PC-3 (cell line): ENCODE measurements around the gene MROH2B. TPM values are rescaled to one million over a fixed set of nuclear protein-coding genes. Genes with fewer than 3 reads are reported as not detected.
A peak's percentile ranks its signal among the peaks of the same experiment; 100 is the strongest.

Source experiments
- ATAC-seq: fragments of 200-7000 bp; cut with Tn5 transposase; 2 replicates; pipeline ENCODE4 v1.9.1; 2020; ENCODE audit warnings: mild to moderate bottlenecking, moderate library complexity
- Bru-seq: library from RNA; stranded (reverse); fragments of 400-500 nt; gene quantifications from one replicate; lab custom pipeline; 2021; lab: Mats Ljungman, UMichigan
- BruChase-seq, 2 experiments: library from RNA; stranded (reverse); fragments of 400-500 nt; gene quantifications; one replicate each; lab custom pipeline; 2021; lab: Mats Ljungman, UMichigan
- BruUV-seq: library from RNA; stranded (reverse); fragments of 400-500 nt; replicated peaks from 2 replicates; lab custom pipeline; 2021; lab: Mats Ljungman, UMichigan
- CTCF ChIA-PET: fragments of 300-600 bp; sonication (Branson Sonifier 250); formaldehyde crosslinking; loops from one replicate; lab custom pipeline; 2022; ENCODE audit warnings: antibody characterized with exemption; lab: Charles Lee
- POLR2A ChIA-PET: fragments of 300-600 bp; sonication (Branson Sonifier 250); formaldehyde crosslinking; loops from one replicate; lab custom pipeline; 2022; ENCODE audit warnings: antibody characterized with exemption; ENCODE audit not compliant: unreplicated experiment; lab: Charles Lee
- DNase-seq: peaks from one replicate; pipeline ENCODE4 v3.0.0-alpha.2; 2015
- H2AFZ ChIP-seq: fragments of 300-600 bp; sonication (generic); 2 replicates; pipeline ENCODE4 v1.6.0; 2016; ENCODE audit warnings: antibody characterized with exemption, low read length
- H3F3A ChIP-seq: fragments of 300-600 bp; sonication (generic); one replicate; pipeline ENCODE4 v1.6.0; 2017; ENCODE audit warnings: antibody characterized with exemption, low read length, control low read depth, mild to moderate bottlenecking; ENCODE audit not compliant: unreplicated experiment
- H3K27ac ChIP-seq: fragments of 300-600 bp; sonication (generic); 2 replicates; pipeline ENCODE4 v1.5.1; 2016; ENCODE audit warnings: mild to moderate bottlenecking, low read length
- H3K27me3 ChIP-seq: fragments of 300-600 bp; sonication (generic); 2 replicates; pipeline ENCODE4 v1.6.1; 2016; ENCODE audit warnings: low read length, mixed read lengths
- H3K36me3 ChIP-seq: fragments of 300-600 bp; sonication (generic); 2 replicates; pipeline ENCODE4 v1.6.1; 2016; ENCODE audit warnings: low read depth, mixed run types, low read length, mixed read lengths
- H3K4me1 ChIP-seq: fragments of 300-600 bp; sonication (generic); 2 replicates; pipeline ENCODE4 v1.5.1; 2016; ENCODE audit warnings: low read length; ENCODE audit not compliant: insufficient read depth
- H3K4me2 ChIP-seq: fragments of 300-600 bp; sonication (generic); 2 replicates; pipeline ENCODE4 v1.6.0; 2016; ENCODE audit warnings: low read length
- H3K4me3 ChIP-seq: fragments of 300-600 bp; sonication (generic); 2 replicates; pipeline ENCODE4 v1.5.1; 2016; ENCODE audit warnings: mild to moderate bottlenecking, low read length, mixed read lengths
- H3K79me2 ChIP-seq: fragments of 300-600 bp; sonication (generic); 2 replicates; pipeline ENCODE4 v1.6.1; 2017; ENCODE audit warnings: low read length, mixed read lengths
- H3K9ac ChIP-seq: fragments of 300-600 bp; sonication (generic); 2 replicates; pipeline ENCODE4 v1.6.0; 2016; ENCODE audit warnings: mild to moderate bottlenecking, low read length
- H3K9me2 ChIP-seq: fragments of 300-600 bp; sonication (generic); replicated peaks from 2 replicates; pipeline ENCODE4 v1.6.1; 2016; ENCODE audit warnings: mixed run types, low read length, mixed read lengths
- H3K9me3 ChIP-seq: fragments of 300-600 bp; sonication (generic); 2 replicates; pipeline ENCODE4 v1.6.1; 2016; ENCODE audit warnings: low read length, mixed read lengths
- H4K20me1 ChIP-seq: fragments of 300-600 bp; sonication (generic); 2 replicates; pipeline ENCODE4 v1.6.1; 2016; ENCODE audit warnings: low read length, mixed read lengths
- CTCF ChIP-seq: fragments of 300-600 bp; sonication (generic); conservative IDR thresholded peaks from 2 replicates; pipeline ENCODE4 v1.5.1; 2017; ENCODE audit warnings: antibody characterized with exemption, low read depth, mild to moderate bottlenecking, low read length
- EZH2 ChIP-seq: fragments of 300-600 bp; sonication (generic); IDR thresholded peaks from one replicate; pipeline ENCODE4 v1.6.1; 2017; ENCODE audit warnings: antibody characterized with exemption, mild to moderate bottlenecking, low read length; ENCODE audit not compliant: unreplicated experiment
- EZH2phosphoT487 ChIP-seq: fragments of 300-600 bp; sonication (generic); IDR thresholded peaks from 2 replicates; pipeline ENCODE4 v1.6.1; 2018; ENCODE audit warnings: mild to moderate bottlenecking, antibody characterized with exemption, low read length, borderline replicate concordance
- intact Hi-C: fragments of 100-400 bp; cut with micrococcal nuclease; formaldehyde crosslinking; loops from 2 replicates; pipeline ENCODE4 v1.9.0; 2023
- long read RNA-seq: library from polyadenylated mRNA; unstranded; transcript quantifications from one replicate; pipeline ENCODE4 v2.0.0, GENCODE V29; 2021; ENCODE audit not compliant: unreplicated experiment
- total RNA-seq: library from RNA; depleted of rRNA; stranded (reverse); fragments of >200 nt; gene quantifications from 2 replicates; pipeline ENCODE4 v1.2.3, GENCODE V29; 2014; rRNA removed

MROH2B gene
- total RNA-seq (0.04 TPM in 1 of 2 replicates, not detected in the other), Bru-seq, nascent RNA (percentile 2 among the genes with signal in this experiment), BruChase-seq, experiment 1, labeled RNA remaining after a 6-hour chase (not detected), BruChase-seq, experiment 2, labeled RNA remaining after a 2-hour chase (percentile 2 among the genes with signal in this experiment)
- long read RNA-seq: 0 reads

DNA sequence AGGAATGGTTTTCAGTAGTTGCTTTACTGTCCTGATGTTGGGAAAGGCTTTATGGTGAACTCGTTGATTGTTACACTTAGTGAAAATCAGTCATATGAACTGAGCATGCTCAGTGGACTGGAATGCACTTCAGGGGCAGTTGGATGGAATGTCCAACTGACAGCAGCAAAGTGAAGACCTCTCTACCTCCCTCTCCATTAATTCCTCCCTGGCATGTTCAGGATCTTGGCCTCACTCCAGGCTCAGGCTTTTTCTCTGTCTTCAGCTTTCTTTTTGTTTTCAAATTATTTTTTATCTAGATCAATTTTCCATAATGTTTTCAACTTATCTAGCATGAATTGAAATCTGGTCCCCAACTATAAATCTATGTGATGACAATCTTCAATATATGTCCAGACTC, at the start of gene MROH2B:
MROH2B (minus strand) TSS at position 101 of the 400 bp plus-strand sequence. CDS start 490 bp downstream, outside the sequence.
- Histone ChIP-seq H3K9me2 (no peaks in the 10 kb centered on the region), H3K36me3 (no peaks in the 10 kb centered on the region), H3K9me3 (no peaks in the 10 kb centered on the region), H3K79me2 (no peaks in the 10 kb centered on the region), H3K4me3 (no peak within 1 kb of the TSS), H4K20me1 (no peaks in the 10 kb centered on the region), H3K27me3 (no peaks in the 10 kb centered on the region), H2AFZ (no peak within 1 kb of the TSS), H3K4me2 (no peak within 1 kb of the TSS), H3K27ac (no peak within 1 kb of the TSS), H3K4me1 (peaks cover 12% of the 10 kb centered on the region), H3F3A (no peaks in the 10 kb centered on the region), H3K9ac (no peak within 1 kb of the TSS)
- BruUV-seq: no TSS peak
- intact Hi-C loops: no loop called here
- TF ChIP-seq CTCF: no peak
- TF ChIP-seq EZH2phosphoT487: no peak
- no peak for TF ChIP-seq EZH2
- no peak for ATAC-seq
- no peak for DNase-seq
- CTCF ChIA-PET: no interaction called here
- POLR2A ChIA-PET: no interaction called here

DNA sequence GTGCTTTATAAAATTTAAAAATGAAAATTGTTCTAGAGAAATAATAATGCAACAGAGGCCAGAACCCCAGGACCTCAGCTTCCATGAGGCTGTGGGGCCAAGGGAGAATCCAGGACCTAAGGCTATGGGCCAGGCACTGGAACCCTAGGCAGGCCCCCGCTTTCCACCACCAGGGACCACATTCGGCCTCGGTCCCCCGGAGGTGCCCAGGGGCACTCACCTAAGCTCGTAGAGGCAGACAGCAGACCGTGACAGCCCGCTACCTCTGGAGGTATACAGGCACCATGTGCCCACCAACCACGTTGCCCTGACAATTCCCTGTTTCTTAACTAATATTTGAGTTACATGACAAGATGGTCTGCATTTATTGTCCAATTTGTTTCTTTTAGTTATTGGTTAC, 49.5 kb upstream of the MROH2B start:
- Histone ChIP-seq H3K9ac (no peak overlapping the region), H3K4me2 (no peak overlapping the region), H4K20me1 (no peaks in the 10 kb centered on the region), H3K36me3 (no peaks in the 10 kb centered on the region), H3K79me2 (no peaks in the 10 kb centered on the region), H2AFZ (no peak overlapping the region), H3K9me3 (no peaks in the 10 kb centered on the region), H3K9me2 (no peaks in the 10 kb centered on the region), H3F3A (no peaks in the 10 kb centered on the region), H3K27ac (no peak overlapping the region), H3K4me3 (no peak overlapping the region), H3K4me1 (0 out of 2 replicates have a peak, but pooled peaks cover 2% of the 10 kb centered on the region), H3K27me3 (no peaks in the 10 kb centered on the region)
- BruUV-seq: no TSS peak
- DNase-seq (no peak), ATAC-seq (no peak)
- ChIA-PET POLR2A (no interaction called here), CTCF (no interaction called here)
- intact Hi-C loops: no loop called here
- TF ChIP-seq EZH2 (no peak), CTCF (no peak), EZH2phosphoT487 (no peak)

DNA sequence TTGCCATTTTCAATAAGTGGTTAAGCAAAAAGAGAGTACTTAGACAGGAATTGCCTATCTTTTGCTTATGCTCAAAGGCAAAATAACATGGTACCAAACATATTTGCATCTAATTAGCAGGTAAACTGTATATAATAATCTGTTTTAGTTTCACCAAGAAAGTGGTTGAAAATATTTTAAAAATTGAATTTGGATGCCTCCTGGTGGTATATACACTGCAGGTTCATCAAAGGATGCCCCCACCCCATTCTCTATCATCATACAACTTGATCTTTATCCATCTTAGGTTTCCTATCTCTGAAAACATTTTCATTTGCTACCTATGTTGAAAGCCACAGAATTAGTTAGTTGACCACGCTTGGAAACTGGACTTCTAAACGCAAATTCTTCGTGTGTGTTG, 47.0 kb upstream of the MROH2B start:
- POLR2A ChIA-PET: no interaction called here
- no TSS peak for BruUV-seq
- intact Hi-C loops: loop anchor here (1.0 to 5.0 kb wide), 2 partner anchors 131 to 214 kb away; no protein-coding TSS in a partner anchor

More for the DNA sequence above, 47.0 kb upstream of the MROH2B start:
- Histone ChIP-seq H3K4me1 (0 out of 2 replicates have a peak, but pooled peaks cover 5% of the 10 kb centered on the region), H3K9me3 (no peaks in the 10 kb centered on the region), H3K4me3 (no peak overlapping the region), H3K36me3 (no peaks in the 10 kb centered on the region), H2AFZ (no peak overlapping the region), H3K4me2 (no peak overlapping the region), H3K79me2 (no peaks in the 10 kb centered on the region), H3K9me2 (no peaks in the 10 kb centered on the region), H3F3A (no peaks in the 10 kb centered on the region), H3K27me3 (no peaks in the 10 kb centered on the region), H3K27ac (no peak overlapping the region), H3K9ac (no peak overlapping the region), H4K20me1 (no peaks in the 10 kb centered on the region)
- CTCF ChIA-PET: interaction anchor here (1.1 kb wide), 1 partner anchor 214 kb away, joined by 6 read pairs; no protein-coding TSS in a partner anchor
- TF ChIP-seq CTCF (peak; percentile 69), EZH2 (no peak), EZH2phosphoT487 (no peak)
- peak; percentile 50 for DNase-seq
- peak; percentile 33; the same call in 1 of the 2 replicates for ATAC-seq
